ENCODE results near the gene CALCOCO2. TPM values are rescaled to one million over a fixed set of nuclear protein-coding genes. Genes with fewer than 3 reads are reported as not detected.
A peak's percentile ranks its signal among the peaks of the same experiment; 100 is the strongest.

The CALCOCO2 gene
- polyA plus RNA-seq, 1 donor (not counting 4 experiments of a cell fraction or from before 2014, with no cell fraction given): 76.0 TPM

DNA sequence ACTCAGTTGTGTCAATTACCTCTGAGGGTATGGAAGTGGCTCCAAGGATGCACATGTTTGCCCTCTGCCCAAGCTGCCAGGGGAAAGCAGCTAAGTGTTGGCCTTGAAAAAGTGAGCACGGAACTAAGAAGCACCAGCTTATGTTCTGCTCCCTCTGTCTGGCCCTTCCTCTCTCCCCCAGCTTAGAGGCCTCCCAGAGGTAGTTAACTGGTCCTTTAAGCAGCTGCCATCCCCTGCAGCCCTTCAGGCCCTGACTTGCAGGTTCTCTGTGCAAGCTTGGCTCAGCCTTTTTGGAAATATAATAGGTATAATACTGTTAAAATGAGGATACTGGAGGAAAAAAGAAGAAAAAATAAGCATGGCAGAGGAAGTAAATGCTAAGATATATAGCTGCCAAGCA is 70.4 kb downstream of the CALCOCO2 start:
- DNase-seq (ENCODE audit: low read depth, low spot score) (no peak), FAIRE-seq (peak; percentile 36)
- Histone ChIP-seq H3K9me3 (ENCODE audit: control insufficient read depth, low read depth, low read length) (no peaks in the 10 kb centered on the region), H3K79me2 (ENCODE audit: control insufficient read depth, insufficient read depth, low read length) (no peaks in the 10 kb centered on the region), H3K4me2 (ENCODE audit: control insufficient read depth, extremely low read depth, insufficient read depth, low read depth, low read length) (no peak overlapping the region), H4K20me1 (ENCODE audit: control insufficient read depth, extremely low read depth, insufficient read depth, low read length) (no peaks in the 10 kb centered on the region), H2AFZ (ENCODE audit: control insufficient read depth, low read length) (no peak overlapping the region), H3K27ac (ENCODE audit: control insufficient read depth, insufficient read depth, low read length) (no peak overlapping the region), H3K9ac (ENCODE audit: control insufficient read depth, extremely low read depth, insufficient read depth, low read length) (no peak overlapping the region), H3K4me3 (ENCODE audit: control insufficient read depth in 2 of 3, extremely low read depth in 1 of 3, insufficient read depth in 2 of 3, low read depth in 1 of 3, low read length in 3 of 3) (no peak overlapping the region), H3K36me3 (ENCODE audit: control insufficient read depth in 2 of 2, extremely low read depth in 1 of 2, insufficient read depth in 2 of 2, low read length in 2 of 2) (peaks cover 2 to 10% of the 10 kb centered on the region in 2 experiments), H3K27me3 (ENCODE audit: control insufficient read depth, extremely low read depth, insufficient read depth, low read length) (no peaks in the 10 kb centered on the region), H3K4me1 (ENCODE audit: control insufficient read depth, extremely low read depth, insufficient read depth, low read length) (peaks cover 6% of the 10 kb centered on the region), H3K9me1 (ENCODE audit: control insufficient read depth, extremely low read depth, insufficient read depth, low read length) (no peaks in the 10 kb centered on the region)
- dilution Hi-C loops (cut with MboI; ENCODE audit: extremely low pct_ligation_motif_present, low sequenced_read_pairs): no loop called here
- no peak for TF ChIP-seq EZH2 (IDR thresholded peaks at IDR 0.05; ENCODE audit: low read length)
- TF ChIP-seq CTCF (optimal IDR thresholded peaks at IDR 0.05 in 1 of 3, IDR thresholded peaks at IDR 0.05 in 1 of 3, conservative IDR thresholded peaks at IDR 0.05 in 1 of 3; ENCODE audit: extremely low read depth in 1 of 3, insufficient read depth in 2 of 3, low read length in 3 of 3): no peak

GRCh38 chr17:48903401-48903800 is 72.6 kb downstream of the CALCOCO2 start:
- H3K9ac ChIP-seq (ENCODE audit: control insufficient read depth, extremely low read depth, insufficient read depth, low read length): no peak overlapping the region
- no peak overlapping the region for H3K4me3 ChIP-seq (ENCODE audit: control insufficient read depth in 2 of 3, extremely low read depth in 1 of 3, insufficient read depth in 2 of 3, low read depth in 1 of 3, low read length in 3 of 3)
- H3K9me3 ChIP-seq (ENCODE audit: control insufficient read depth, low read depth, low read length): no peaks in the 10 kb centered on the region
- no peaks in the 10 kb centered on the region for H3K79me2 ChIP-seq (ENCODE audit: control insufficient read depth, insufficient read depth, low read length)
- FAIRE-seq (no peak), DNase-seq (ENCODE audit: low read depth, low spot score) (no peak)
- no peak for TF ChIP-seq CTCF (optimal IDR thresholded peaks at IDR 0.05 in 1 of 3, IDR thresholded peaks at IDR 0.05 in 1 of 3, conservative IDR thresholded peaks at IDR 0.05 in 1 of 3; ENCODE audit: extremely low read depth in 1 of 3, insufficient read depth in 2 of 3, low read length in 3 of 3)
- TF ChIP-seq EZH2 (IDR thresholded peaks at IDR 0.05; ENCODE audit: low read length): no peak
- no peak overlapping the region for H3K4me2 ChIP-seq (ENCODE audit: control insufficient read depth, extremely low read depth, insufficient read depth, low read depth, low read length)
- no peak overlapping the region for H3K27ac ChIP-seq (ENCODE audit: control insufficient read depth, insufficient read depth, low read length)
- dilution Hi-C loops (cut with MboI; ENCODE audit: extremely low pct_ligation_motif_present, low sequenced_read_pairs): no loop called here
- H3K9me1 ChIP-seq (ENCODE audit: control insufficient read depth, extremely low read depth, insufficient read depth, low read length): no peaks in the 10 kb centered on the region
- H3K27me3 ChIP-seq (ENCODE audit: control insufficient read depth, extremely low read depth, insufficient read depth, low read length): no peaks in the 10 kb centered on the region
- H4K20me1 ChIP-seq (ENCODE audit: control insufficient read depth, extremely low read depth, insufficient read depth, low read length): no peaks in the 10 kb centered on the region
- peaks cover 1 to 2% of the 10 kb centered on the region in 2 experiments for H3K36me3 ChIP-seq (ENCODE audit: control insufficient read depth in 2 of 2, extremely low read depth in 1 of 2, insufficient read depth in 2 of 2, low read length in 2 of 2)
- H3K4me1 ChIP-seq (ENCODE audit: control insufficient read depth, extremely low read depth, insufficient read depth, low read length): peaks cover 6% of the 10 kb centered on the region
- no peak overlapping the region for H2AFZ ChIP-seq (ENCODE audit: control insufficient read depth, low read length)
